ELR (cell line): ENCODE results near the gene ATP8B4.

Experiments used
- DNase-seq: peaks from one replicate; pipeline ENCODE4 v3.0.0-alpha.2; 2015; ENCODE audit warnings: low read depth

Gene ATP8B4

GRCh38 chr15:50064673-50065072 is 54.4 kb downstream of the ATP8B4 start:
- no peak for DNase-seq

- DNase-seq, result no peak
Observed at GRCh38 chr15:50063226-50063625, 55.8 kb downstream of the ATP8B4 start.

GRCh38 chr15:50061503-50061902 is 57.5 kb downstream of the ATP8B4 start:
- no peak for DNase-seq

DNA sequence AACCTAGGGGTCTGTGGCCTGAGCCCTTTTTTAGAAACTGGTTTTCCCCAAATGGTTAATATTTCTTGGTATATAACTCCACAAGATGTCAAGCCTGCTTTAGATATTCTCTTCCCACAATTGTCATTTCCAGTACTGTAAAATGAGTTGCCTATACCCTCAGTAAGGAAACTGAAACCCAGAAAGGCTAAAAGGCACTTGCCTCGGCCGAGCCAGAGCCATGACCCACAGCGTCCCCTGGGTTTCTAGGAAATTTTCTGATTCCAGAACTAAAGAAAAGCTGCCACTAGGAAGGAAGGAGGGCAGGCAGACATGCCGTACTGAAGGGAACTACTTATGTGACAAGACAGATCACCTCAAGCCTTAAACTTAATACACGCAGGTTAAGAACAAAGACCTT is 59.1 kb downstream of the ATP8B4 start:
- no peak for DNase-seq

DNA sequence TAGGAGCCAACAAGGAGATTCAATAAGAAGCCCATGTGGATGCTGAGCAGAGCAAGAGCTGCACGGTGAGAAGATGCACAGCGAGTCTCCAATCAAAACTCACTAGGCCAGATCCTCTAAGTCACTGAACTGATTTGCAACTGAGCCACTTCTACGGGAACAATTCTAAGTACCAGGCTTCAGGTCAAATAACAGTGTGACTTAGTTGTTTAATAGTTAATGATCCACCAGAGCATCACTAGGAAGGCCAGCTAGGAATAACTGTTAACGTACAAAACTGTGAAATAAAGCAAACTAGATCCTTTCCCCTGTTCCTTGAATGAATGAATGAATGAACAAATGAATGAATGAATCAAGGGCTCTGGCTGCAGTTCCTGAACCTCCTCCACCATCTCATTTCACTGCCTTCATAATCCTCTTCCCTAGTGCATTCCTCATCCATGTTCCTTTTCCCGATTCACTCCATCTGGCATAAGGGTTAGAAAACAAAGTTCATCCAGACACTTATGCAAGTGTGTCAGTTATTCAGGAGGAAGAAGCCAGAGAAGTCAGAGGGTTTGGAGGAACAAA is 59.7 kb downstream of the ATP8B4 start:
- DNase-seq, result no peak

- DNase-seq, result no peak
Observed at GRCh38 chr15:50057905-50058639, 61.0 kb downstream of the ATP8B4 start.

- DNase-seq, result no peak
Observed at GRCh38 chr15:50057196-50057595, 61.8 kb downstream of the ATP8B4 start.

DNA sequence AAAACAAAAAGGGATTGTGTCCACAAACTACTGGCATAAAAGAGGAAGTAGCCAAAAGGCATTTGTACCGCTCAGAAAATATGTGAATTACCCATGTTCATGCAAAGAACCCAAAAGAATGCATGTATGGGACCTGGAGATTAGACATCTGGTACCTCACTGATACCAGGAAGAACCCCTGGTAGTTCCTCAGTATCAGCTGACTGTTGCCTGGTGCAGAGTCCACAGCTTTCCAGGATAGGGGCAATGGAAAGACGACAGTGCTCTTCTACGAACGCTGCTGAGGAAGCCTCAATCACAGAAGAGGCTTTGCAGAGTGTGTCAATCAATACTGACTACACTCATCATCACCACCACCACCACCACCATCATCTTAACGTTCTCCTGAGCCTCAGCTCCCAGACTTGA is 63.3 kb downstream of the ATP8B4 start:
- DNase-seq, result no peak

DNA sequence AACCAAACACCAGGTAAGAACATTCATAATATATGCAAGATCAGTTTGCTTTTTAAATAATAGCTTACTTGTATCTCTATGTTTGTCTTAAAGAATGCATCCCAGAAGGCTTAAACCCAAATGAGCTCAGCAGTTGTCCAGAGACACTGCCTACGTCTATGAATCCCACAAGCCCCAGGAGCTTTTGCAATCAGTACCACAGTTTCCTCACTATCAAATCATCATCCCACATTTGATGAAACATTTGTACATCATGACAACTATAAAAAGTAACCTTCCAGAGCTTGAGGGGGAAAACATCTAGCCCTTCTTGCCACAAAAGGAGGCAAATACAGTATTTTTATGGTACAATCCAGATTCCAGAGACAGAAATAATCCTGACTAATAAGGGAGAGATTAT is 63.7 kb downstream of the ATP8B4 start:
- DNase-seq, result peak; percentile 4

DNA sequence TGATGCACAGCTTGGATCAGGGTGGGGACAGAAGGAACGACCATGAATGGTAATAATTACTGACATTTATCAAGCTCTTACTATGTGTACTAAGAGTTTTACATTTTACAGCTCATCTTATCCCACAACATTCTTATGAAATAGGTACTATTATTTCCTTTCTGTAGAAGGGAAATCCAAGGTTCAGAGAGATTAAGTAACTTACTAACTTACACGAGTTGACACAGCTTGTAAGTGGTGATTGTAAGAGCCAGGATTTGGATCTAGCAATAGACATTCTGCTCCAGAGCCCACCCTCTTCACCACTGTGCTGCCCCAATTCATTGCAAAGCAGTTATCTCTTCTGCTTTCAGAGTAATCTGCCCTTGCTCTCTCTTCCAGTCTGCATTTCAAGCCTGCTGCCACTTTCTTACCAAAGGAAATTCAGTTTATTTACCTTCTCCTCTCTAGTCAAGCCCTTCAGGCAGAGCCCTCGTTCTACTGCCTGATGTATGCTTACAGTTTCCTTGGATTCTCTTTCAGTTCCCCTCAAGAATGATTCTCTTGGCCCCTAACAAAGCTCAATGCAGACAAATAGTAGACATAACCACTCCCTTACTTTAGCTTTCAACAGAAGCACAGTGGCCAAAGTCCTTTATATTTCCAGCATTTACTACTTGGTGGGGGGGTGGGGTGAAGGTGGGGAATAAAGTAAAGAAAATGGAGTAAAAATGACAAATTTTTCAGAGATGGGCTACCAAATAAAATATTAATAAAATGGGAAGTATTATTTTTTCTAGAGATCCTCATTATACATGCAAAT is 65.8 kb downstream of the ATP8B4 start:
- no peak for DNase-seq

DNA sequence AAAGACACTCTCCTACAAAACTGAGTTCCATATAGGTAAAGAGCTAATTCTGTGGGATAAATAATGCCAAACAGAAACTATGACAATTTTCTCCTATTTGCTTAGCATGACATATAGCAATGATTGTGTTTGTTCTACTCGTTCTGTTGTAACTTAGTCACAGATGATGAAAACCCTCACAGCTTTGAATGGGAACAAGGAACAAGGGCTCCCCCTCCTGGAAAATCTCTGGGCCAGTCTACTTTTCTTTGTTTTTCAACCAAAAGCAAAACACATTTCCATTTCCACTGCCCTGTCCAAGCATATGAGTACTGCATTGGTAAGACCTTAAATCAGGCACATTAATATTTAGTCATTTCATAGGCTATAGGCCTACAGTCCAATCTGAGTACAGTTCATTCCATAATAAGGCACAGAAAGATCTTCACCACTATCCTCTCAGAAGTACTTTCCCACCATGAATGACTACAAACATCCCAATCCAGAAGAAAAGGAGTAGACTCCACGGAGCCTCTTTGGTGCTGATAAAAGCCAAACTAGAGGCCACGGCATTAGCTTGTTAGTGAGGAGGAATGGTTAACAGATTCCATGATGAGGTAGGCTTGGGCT is 67.1 kb downstream of the ATP8B4 start:
- DNase-seq, result peak; percentile 73

- no peak for DNase-seq
Observed at GRCh38 chr15:50050986-50051743, 67.9 kb downstream of the ATP8B4 start.

DNA sequence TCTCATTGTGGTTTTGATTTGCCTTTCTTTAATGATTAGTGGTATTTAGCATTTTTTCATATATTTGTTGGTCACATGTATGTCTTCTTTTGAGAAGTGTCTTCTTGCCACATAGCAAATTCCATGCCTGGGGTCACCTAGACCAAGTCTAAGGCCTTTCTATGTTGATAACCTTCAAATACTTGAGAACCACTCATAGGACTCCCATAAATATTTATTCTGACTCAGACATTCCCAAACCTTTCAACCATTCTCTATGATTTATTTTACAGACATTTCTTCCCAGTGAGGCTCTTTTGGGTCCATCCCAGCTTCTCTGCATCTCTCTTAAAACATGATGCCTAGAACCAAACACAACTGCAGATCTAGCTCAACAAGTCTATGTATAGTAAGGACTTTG is 69.2 kb downstream of the ATP8B4 start:
- peak; percentile 28 for DNase-seq

- DNase-seq, result peak; percentile 24
Observed at GRCh38 chr15:50046867-50047266, 72.2 kb downstream of the ATP8B4 start.

DNA sequence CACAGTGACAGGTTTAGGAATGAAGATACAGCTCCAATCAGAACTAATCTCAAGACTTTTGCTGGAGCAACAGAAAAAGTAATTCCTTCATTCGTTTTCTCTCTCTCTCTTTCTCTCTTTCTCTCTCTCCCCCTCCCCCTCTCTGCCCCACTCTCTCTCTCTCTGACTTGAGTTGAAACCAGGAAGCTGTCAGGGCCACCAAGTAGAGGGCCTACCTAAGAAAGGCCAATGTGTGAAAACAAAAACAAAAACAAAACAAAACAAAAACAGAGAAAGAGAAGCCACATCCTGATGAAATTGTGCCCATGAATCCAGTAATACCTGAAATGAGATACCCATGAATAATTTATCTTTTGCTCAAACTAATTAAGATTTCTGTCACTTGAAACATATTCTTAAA is 72.9 kb downstream of the ATP8B4 start:
- no peak for DNase-seq

- no peak for DNase-seq
Observed at GRCh38 chr15:50044904-50045303, 74.1 kb downstream of the ATP8B4 start.

DNA sequence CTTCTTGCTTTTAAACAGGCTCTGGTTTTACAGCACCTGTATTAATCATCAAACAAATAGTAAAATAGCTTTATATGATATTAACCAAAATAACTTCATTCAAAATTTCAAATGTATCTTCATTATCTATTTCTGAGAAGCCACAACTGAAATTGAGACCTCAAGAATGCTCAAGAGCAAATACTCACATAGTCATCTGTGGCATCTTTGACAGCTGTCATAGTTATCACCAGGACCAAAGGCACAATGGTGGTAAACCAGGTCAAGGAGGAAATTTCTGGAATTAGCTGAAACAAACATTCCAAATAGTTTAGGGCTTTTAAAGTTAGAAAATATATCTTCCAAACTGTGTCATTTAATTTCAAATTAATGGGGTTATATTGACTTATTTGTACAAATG is 74.6 kb downstream of the ATP8B4 start:
- DNase-seq, result no peak

GRCh38 chr15:50042775-50043174 is 76.3 kb downstream of the ATP8B4 start:
- DNase-seq, result no peak

DNA sequence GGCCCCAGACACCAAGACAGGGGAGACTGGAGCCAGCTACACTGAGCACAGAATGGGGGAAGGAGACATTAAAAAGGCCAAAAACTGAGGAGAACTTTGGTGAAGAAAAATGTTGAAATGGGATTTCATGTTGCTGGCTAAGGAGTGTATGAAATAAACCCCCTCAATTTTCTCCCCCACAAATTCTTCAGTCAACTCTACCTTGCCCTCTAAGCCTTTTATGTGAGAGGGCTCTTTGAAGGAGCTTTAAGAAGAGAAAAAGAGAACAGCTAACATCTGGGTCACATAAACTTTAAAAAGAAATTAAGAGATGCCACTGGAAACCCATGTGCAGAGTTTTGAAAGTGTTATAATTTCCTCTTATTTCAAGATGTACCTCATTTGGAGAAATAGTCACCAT is 88.6 kb downstream of the ATP8B4 start:
- DNase-seq, result no peak

GRCh38 chr15:50028326-50028725 is 90.7 kb downstream of the ATP8B4 start:
- no peak for DNase-seq

- DNase-seq, result no peak
Observed at GRCh38 chr15:50024281-50024680, 94.8 kb downstream of the ATP8B4 start.

- DNase-seq, result no peak
Observed at GRCh38 chr15:50018491-50018890, 100.5 kb downstream of the ATP8B4 start.
